ENCODE data around the gene DPEP2.
A peak's percentile ranks its signal among the peaks of the same experiment; 100 is the strongest.

GRCh38 chr16:67943619-67944504, 55.4 kb downstream of the DPEP2 start, which contains the start of gene LCAT:
- TF ChIP-seq CTCF (CRISPR knock-in tag; IDR thresholded peaks at IDR 0.05), result peak; percentile 76
- no peak for TF ChIP-seq SRSF4 (IDR thresholded peaks at IDR 0.05; ENCODE audit: low read depth, low read length, poor library complexity, severe bottlenecking)
- no peak for TF ChIP-seq TEAD2 (CRISPR knock-in tag; IDR thresholded peaks at IDR 0.05)
- TF ChIP-seq NKX3-1 (CRISPR knock-in tag; IDR thresholded peaks at IDR 0.05), result no peak
- TF ChIP-seq ZNF576 (CRISPR knock-in tag; IDR thresholded peaks at IDR 0.05), result 0 out of 2 replicates have a peak, but pooled peaks have one; percentile 12
- peak in 1 of 2 experiments; percentile 89; a peak in 2 of 4 replicates for TF ChIP-seq POLR2A (IDR thresholded peaks at IDR 0.05; ENCODE audit: insufficient read depth in 1 of 2, low read depth in 2 of 2, low read length in 2 of 2)
- 0 out of 2 replicates have a peak, but pooled peaks have one; percentile 44 for TF ChIP-seq E2F1 (CRISPR knock-in tag; IDR thresholded peaks at IDR 0.05)
- TF ChIP-seq EZH2 (conservative IDR thresholded peaks at IDR 0.05; ENCODE audit: low read depth, low read length), result no peak
- TF ChIP-seq HOXA9 (CRISPR knock-in tag; IDR thresholded peaks at IDR 0.05; ENCODE audit: borderline replicate concordance), result no peak
- TF ChIP-seq PAXIP1 (CRISPR knock-in tag; conservative IDR thresholded peaks at IDR 0.05), result no peak; the same call in none of the 2 replicates
- peak; percentile 40 for TF ChIP-seq HNRNPK (IDR thresholded peaks at IDR 0.05; ENCODE audit: low read depth, low read length, poor library complexity, severe bottlenecking)
- TF ChIP-seq NCOA2 (CRISPR knock-in tag; IDR thresholded peaks at IDR 0.05), result peak; percentile 64
- TF ChIP-seq SP140L (CRISPR knock-in tag; IDR thresholded peaks at IDR 0.05; ENCODE audit: borderline replicate concordance), result no peak; the same call in 1 of the 2 replicates
- no peak for TF ChIP-seq ARNTL (CRISPR knock-in tag; IDR thresholded peaks at IDR 0.05)

Data from HepG2 (cell line).